EL (cell line): ENCODE measurements around the gene RDM1.

Experiments used
- DNase-seq: peaks from one replicate; pipeline ENCODE4 v3.0.0-alpha.2; 2016

Gene RDM1

DNA sequence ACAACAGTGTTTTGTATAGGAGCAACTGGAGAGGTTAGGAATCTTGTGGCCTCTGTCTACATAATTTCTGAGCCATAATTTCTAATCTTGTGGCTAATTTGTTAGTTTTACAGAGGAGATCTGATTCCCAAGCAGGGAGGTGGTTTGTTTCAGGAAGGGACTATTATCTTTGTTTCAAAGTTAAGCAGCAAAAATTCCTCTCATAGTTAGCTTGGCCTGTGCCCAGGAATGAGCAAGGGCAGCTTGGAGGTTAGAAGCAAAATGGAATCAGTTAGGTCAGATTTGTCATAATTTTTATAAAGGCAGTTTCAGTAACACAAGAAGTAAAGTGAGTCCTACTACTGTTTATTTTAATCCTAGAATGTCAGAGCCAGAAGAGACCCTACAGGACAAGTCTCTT lies 2.0 kb upstream of the RDM1 start:
- DNase-seq, result peak; percentile 33

DNA sequence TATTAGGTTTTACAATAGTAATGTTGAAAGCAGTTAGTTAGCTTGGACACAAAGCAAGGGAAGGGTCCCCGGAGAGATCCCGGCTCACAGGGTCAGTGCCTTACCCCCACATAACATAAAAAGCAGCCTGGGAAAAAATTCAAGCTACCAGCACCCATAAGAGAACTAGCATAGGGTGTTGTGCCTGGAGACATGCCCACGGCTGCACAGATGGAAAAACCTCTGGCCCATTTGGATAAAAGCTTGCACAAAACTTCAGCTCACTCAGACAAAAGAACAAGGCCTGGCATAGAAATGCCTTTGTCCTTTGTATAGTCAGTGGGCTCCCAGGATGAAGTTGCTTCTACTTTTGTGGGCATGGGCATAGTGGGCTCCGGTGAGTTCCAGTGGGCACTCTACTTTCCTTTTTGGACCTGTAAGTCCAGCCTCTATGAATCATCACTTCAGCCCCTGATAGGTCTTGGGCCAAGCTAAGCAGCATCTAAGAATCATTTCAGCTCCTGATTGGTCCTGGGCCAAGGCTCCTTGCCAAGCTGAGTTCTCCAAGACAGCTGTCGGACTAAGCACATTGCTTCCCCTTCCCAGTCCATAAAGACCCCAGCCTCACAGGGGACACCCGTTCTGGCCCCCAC lies 1.3 kb upstream of the RDM1 start:
- peak; percentile 20 for DNase-seq

DNA sequence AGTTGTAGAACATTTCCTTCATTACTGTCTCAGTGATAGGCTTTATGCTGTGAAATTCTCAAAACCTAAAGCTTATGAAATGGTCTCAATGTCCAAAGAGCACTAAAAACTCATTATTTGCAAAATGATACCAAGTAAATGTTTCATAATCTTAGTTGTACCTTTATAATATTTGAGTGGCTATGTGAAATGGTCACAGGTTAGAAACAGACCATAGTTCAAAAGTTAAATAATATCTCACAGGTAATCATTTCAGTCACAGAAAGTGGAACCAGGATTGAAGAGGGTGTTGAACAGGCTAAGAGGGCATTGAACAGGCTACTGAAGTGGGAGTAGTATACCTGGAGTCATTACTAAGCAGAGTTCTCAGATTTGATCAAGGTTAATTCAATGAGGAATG lies 2.9 kb downstream of the RDM1 start:
- no peak for DNase-seq

- DNase-seq, result no peak
Observed at GRCh38 chr17:35923609-35924114, 6.9 kb downstream of the RDM1 start.

DNA sequence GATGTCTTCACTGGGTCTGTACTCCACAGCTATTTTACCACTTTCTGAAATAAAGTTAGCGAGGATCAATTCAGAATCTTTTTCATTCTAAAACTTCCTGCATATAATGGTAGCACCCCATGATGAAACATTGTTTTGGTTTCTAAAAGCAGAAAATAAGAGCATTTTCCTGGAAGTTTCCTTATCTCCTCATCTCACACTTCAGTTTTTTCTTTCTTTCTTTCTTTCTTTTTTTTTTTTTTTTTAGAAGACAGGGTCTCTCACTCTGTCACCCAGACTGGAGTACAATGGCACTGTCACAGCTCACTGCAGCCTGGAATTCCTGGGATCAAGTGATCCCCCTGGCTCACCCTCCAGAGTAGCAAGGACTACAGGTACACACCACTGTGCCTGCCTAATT lies 10.3 kb downstream of the RDM1 start:
- DNase-seq, result no peak

DNA sequence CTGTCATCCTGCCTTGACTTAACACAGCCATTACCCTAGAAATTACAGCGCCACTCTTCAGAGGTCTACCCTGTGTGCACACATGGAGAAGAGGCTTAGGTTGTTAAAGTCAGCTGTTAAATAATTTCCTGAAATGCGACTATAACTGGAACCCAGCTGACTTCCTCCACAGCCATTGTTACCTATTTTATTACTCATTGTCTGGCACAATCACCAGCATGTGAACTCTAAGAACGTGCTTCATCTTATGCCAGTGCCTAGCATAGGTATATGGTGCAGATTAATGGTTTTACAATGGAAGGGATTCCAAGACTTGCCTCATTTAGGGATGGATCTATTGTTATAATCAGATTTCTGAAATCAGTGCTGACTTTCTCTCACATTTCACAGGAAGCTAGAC lies 11.9 kb downstream of the RDM1 start:
- no peak for DNase-seq

- no peak for DNase-seq
Observed at GRCh38 chr17:35917519-35918213, 12.9 kb downstream of the RDM1 start.

DNA sequence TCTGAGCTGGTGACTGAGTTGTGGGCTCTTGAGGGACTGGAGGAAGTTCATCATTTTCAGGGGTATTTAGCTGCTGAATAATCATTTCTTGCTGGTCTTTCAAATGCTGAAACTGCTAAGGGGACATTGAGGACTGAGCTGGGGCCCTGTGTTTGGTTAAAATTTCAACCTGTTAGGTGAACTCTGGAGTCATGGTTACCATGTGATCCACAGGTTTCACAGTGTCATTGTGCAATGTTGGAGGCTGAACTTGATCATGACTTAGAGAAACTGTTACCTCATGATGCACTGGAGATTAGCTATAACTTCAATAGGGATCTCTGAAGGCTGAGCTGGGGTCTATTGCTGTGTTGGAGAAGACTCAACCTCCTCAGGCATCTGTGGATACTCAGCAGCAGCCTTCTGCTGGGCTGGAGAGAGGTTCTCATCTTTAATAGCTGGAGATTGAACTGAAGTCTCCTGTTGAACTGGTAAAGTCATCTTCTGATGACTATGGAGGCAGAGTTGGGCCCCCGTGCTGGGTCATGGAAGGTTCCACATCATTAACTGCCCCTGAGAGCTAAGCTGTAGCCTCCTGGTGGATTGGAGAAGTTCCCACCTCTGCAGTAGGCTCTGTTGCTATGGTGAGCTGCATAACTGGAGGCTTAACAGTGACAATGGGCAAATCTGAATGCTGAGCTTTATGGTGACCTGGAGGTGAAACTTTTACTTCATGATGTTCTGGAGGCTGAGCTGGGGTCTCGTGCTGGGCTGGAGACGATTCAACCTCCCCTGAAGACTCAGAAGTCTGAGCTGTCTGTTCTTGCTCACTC lies 15.2 kb downstream of the RDM1 start:
- DNase-seq, result no peak

- DNase-seq, result no peak
Observed at GRCh38 chr17:35914354-35914753, 16.2 kb downstream of the RDM1 start.

DNA sequence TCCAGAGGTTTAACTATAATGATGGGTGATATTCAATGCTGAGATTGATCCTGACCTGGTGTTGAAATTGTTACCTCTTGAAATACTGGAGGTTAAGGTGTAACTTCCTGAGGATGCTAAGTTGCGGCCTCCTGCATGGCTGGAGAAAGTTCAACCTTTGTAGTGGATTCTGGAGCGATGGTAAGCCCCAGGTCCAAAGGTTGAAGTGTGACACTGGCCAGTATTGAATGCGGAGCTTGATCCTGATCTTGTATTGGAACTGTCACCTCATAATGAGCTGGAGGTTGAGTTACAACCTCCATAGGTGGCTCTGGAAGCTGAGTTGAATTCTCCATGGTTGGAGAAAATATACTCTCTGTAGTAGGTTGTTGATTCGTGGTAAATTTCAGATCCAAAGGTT lies 17.0 kb downstream of the RDM1 start:
- no peak for DNase-seq

DNA sequence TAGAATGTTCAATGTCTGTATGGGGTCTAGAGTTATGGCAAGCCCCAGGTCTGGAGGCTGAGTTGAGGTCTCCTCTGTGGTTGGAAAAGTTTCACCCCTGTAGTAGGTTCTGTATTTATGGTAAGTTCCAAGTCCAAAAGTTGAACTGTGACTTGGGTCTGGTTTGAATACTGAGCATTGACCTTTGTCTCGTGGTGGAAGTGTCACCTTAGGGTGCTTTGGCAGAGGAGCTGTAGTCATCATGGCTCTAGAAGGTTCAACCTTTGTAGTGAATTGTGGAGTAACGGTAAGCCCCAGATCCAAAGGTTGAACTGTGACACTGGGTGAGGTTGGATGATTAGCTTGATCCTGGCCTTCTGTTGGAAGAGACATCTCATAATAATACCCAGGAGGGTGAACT lies 17.6 kb downstream of the RDM1 start:
- DNase-seq, result no peak

DNA sequence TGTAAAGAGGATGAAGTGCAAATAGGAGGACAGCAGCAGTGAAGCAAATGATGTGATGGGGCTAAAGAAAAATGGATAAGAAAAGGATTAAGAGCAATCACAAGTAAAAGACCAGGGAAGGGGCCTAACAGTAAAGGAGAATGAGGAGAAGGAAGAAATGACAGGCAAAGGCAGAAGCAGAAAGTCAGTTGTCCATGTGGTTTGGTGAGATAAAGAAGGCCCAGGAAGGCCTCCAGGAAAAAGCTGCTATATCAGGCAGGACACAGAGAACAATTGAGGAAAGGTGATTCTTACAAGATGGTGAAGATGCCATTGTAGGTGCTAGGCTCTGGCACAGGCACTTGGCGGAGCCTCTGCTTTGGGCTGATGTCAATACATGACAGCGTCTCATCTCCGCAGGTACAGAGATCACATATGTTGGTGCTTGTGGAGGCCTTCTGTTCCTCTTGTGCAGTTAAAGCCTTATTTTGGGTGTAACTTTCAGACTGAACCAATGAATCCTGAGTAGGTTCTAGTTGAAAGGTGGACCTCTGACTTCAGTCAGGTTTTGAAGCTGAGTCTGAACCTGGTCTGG lies 18.1 kb downstream of the RDM1 start:
- no peak for DNase-seq

GRCh38 chr17:35909408-35909807 lies 21.2 kb downstream of the RDM1 start:
- DNase-seq, result no peak

- DNase-seq, result peak; percentile 49
Observed at GRCh38 chr17:35907691-35908090, 22.9 kb downstream of the RDM1 start.

DNA sequence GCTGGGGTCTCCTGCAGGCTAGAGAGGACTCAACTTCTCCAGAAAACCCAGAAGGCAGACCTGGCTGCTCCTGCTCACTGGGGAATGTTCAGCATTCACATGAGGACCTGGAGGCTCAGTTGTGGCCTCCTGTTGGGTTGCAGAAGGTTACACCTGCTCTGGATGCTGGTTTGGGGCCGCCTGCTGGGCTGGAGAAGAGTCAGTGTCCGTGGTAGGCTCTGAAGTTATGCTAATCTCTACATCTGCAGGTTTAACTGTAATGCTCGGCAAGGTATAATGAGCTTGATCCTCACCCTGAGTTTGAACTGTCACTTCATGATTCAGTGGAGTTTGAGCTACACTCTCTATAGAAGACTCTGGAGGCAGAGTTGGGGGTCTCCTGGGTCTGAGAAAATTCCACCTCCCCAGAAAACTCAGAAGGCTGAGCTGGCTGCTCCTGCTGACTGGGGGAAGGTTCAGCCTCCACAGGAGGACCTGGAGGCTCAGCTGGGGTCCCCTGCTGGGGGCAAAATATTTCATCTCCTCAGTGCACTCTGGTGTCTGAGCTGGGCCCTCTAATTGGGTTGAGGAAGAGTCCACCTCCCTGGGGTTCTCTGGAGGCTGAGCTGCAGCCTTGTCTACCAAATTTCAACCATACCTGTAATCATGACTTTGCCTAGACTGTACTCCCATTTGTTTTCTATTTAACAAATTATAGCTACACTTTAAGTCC lies 23.5 kb downstream of the RDM1 start:
- no peak for DNase-seq

- peak; percentile 48 for DNase-seq
Observed at GRCh38 chr17:35906191-35906925, 24.2 kb downstream of the RDM1 start.

- no peak for DNase-seq
Observed at GRCh38 chr17:35903451-35903850, 27.1 kb downstream of the RDM1 start.

DNA sequence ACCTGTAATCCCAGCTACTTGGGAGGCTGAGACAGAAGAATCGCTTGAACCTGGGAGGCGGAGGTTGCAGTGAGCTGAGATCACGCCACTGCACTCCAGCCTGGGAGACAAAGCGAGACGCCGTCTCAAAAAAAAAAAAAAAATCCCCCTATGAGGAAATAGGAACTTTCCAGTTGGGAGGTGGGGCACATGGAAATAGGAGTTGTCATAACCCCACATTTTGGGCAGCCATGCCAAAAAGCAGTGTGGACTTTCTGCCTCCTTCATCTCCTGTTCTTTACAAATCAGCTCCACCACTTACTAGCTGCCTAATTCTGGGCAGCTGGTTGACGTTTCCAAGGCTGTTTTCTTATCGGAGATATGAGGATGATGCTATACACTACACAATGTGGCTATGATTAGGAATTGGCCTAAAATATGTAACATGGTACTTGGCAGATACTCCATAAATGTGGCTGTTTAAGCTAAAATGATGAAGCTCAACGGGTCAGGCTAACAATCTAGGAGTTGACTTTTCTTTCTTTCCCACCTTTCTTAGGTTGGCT lies 28.9 kb downstream of the RDM1 start:
- no peak for DNase-seq

DNA sequence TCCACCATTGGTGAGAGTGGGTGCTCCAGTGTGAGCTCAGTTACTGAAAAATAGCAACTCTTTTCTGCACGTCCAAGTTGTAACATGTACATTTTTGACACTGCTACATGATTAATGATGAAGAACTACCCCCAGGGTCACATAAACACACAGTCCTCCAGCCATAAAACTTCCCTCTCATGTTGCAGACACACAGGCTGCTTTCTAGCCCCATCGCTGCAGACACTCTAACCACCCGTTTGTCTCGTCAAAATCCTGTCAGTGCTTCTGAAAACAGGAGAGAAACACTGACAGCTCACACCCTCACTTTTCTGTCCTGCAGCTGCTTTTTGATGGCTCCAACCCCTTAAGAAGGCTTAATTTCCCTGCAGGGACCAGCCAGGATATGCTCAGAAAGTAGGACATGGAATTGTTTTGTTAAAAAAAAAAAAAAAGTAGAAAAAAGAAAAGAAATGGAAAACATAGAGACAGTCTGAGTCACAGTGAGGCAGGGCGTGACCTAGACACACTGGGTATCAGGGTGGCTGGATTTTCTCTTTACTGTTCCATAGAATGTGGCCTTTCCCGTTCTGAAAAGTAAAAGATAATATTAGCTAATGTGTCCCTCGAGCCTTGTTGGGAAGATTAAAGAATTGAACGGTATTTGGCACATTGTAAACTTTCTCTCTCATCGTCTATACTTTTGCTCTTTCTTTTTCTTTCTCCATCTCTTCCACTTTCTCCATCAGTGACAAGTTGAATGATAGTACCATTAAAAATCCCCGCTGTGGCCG lies 29.7 kb downstream of the RDM1 start:
- no peak for DNase-seq

GRCh38 chr17:35900280-35900679 lies 30.3 kb downstream of the RDM1 start:
- no peak for DNase-seq
